A673 (cell line): ENCODE data around the gene SMYD3. TPM values are rescaled to one million over a fixed set of nuclear protein-coding genes. Genes with fewer than 3 reads are reported as not detected.

Source experiments
- BruUV-seq: library from RNA; stranded (reverse); fragments of 400-500 nt; replicated peaks from 2 replicates; lab custom pipeline; 2021; lab: Mats Ljungman, UMichigan
- CTCF ChIA-PET: fragments of 300-600 bp; sonication (Branson Sonifier 250); formaldehyde crosslinking; loops from one replicate; lab custom pipeline; 2022; ENCODE audit warnings: antibody characterized with exemption; lab: Charles Lee
- POLR2A ChIA-PET: fragments of 300-600 bp; sonication (Branson Sonifier 250); formaldehyde crosslinking; loops from one replicate; lab custom pipeline; 2022; ENCODE audit warnings: antibody characterized with exemption; ENCODE audit not compliant: low non-redundant PET; lab: Charles Lee
- DNase-seq: peaks from one replicate; pipeline ENCODE4 v3.0.0-alpha.2; 2015; ENCODE audit warnings: low spot score
- H3K27ac ChIP-seq: fragments of 200-600 bp; sonication (generic); 2 replicates; pipeline ENCODE4 v1.5.1; 2016; ENCODE audit warnings: mixed run types, low read depth, mild to moderate bottlenecking, mixed read lengths, antibody characterized with exemption, low read length; ENCODE audit not compliant: poor library complexity, severe bottlenecking
- H3K27me3 ChIP-seq: fragments of 200-600 bp; sonication (generic); replicated peaks from 2 replicates; pipeline ENCODE4 v1.6.1; 2017; ENCODE audit warnings: mixed run types, low read depth, mild to moderate bottlenecking, mixed read lengths, antibody characterized with exemption, low read length; ENCODE audit not compliant: insufficient read depth, poor library complexity
- H3K36me3 ChIP-seq: fragments of 200-600 bp; sonication (generic); 2 replicates; pipeline ENCODE4 v1.6.1; 2016; ENCODE audit warnings: mixed run types, mild to moderate bottlenecking, mixed read lengths, antibody characterized with exemption, low read length; ENCODE audit not compliant: insufficient read depth, poor library complexity, severe bottlenecking
- H3K4me1 ChIP-seq: fragments of 200-600 bp; sonication (generic); 2 replicates; pipeline ENCODE4 v1.6.1; 2017; ENCODE audit warnings: mixed run types, mild to moderate bottlenecking, mixed read lengths, antibody characterized with exemption, low read length; ENCODE audit not compliant: insufficient read depth, poor library complexity, severe bottlenecking
- H3K4me3 ChIP-seq: fragments of 200-600 bp; sonication (generic); 2 replicates; pipeline ENCODE4 v1.5.1; 2016; ENCODE audit warnings: low read depth, mixed run types, mild to moderate bottlenecking, mixed read lengths, low read length; ENCODE audit not compliant: poor library complexity, severe bottlenecking
- H3K9me3 ChIP-seq: fragments of 200-600 bp; sonication (generic); 2 replicates; pipeline ENCODE4 v1.6.1; 2016; ENCODE audit warnings: mixed run types, low read depth, mild to moderate bottlenecking, mixed read lengths, antibody characterized with exemption, low read length; ENCODE audit not compliant: poor library complexity, severe bottlenecking
- EZH2 ChIP-seq: fragments of 200-600 bp; sonication (generic); IDR thresholded peaks from 2 replicates; pipeline ENCODE4 v1.6.1; 2017; ENCODE audit warnings: borderline replicate concordance, low read depth, mild to moderate bottlenecking, mixed read lengths, antibody characterized with exemption, low read length; ENCODE audit not compliant: poor library complexity, severe bottlenecking
- intact Hi-C: fragments of 100-400 bp; cut with micrococcal nuclease; formaldehyde crosslinking; loops from one replicate; pipeline ENCODE4 v1.10.0; 2022; ENCODE audit not compliant: unreplicated experiment
- total RNA-seq: library from RNA; stranded (reverse); gene quantifications from 2 replicates; pipeline ENCODE4 v1.2.3, GENCODE V29; 2021
- TF ChIP-seq, protein P1 (sequence below): fragments of 300-800, 200-600 bp; sonication (generic); conservative IDR thresholded peaks from 2 replicates; pipeline ENCODE4 v1.5.1; 2017; ENCODE audit warnings: low read depth, mild to moderate bottlenecking, antibody characterized with exemption, low read length, moderate library complexity, mixed read lengths

Gene SMYD3
- total RNA-seq, 1 experiment from 2014 or later: 29.0 TPM

DNA sequence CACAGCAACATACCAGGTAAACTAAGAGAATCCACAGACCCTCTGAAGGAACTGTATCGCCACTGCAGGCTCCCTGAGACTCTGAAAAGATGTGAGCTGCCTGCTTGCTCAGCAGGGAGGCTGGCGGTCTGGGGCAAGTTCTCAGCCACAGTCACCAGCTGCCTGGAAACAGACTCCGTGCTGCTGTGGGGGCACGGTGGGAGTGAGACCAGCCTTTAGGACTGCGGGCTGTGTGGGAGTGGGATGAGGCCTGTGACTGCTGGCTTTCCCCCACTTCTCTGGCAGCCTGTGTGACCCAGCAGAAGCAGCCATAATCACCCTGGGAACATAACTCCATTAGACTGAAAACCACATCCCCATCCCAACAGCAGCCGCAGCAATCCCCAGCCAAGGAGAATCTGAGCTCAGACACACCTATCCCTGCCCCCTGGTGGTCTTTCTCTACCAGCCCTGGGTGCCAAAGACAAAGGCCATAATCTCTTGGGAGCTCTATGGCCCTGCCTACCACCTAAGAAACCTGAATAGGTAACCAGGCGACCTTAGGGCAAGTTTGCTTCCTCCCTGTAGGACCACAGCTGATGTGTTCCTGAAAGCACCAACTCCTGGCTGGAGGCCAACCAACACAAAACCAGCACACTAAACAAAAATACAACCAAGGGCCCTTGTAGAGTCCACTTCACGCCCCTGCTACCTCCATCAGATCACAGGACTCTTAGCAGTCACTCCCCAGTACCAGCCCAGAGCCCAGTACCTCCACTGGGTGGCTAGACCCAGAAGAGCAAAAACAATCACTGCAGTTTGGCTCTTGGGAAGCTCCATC lies 151.5 kb downstream of the SMYD3 start:
- Histone ChIP-seq H3K4me1 (no peaks in the 10 kb centered on the region), H3K4me3 (no peak overlapping the region), H3K27me3 (no peaks in the 10 kb centered on the region), H3K27ac (no peak overlapping the region), H3K9me3 (no peaks in the 10 kb centered on the region), H3K36me3 (no peaks in the 10 kb centered on the region)
- TF ChIP-seq, protein P1, sequence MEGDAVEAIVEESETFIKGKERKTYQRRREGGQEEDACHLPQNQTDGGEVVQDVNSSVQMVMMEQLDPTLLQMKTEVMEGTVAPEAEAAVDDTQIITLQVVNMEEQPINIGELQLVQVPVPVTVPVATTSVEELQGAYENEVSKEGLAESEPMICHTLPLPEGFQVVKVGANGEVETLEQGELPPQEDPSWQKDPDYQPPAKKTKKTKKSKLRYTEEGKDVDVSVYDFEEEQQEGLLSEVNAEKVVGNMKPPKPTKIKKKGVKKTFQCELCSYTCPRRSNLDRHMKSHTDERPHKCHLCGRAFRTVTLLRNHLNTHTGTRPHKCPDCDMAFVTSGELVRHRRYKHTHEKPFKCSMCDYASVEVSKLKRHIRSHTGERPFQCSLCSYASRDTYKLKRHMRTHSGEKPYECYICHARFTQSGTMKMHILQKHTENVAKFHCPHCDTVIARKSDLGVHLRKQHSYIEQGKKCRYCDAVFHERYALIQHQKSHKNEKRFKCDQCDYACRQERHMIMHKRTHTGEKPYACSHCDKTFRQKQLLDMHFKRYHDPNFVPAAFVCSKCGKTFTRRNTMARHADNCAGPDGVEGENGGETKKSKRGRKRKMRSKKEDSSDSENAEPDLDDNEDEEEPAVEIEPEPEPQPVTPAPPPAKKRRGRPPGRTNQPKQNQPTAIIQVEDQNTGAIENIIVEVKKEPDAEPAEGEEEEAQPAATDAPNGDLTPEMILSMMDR: no peak
- no peak for TF ChIP-seq EZH2
- CTCF ChIA-PET: no interaction called here
- POLR2A ChIA-PET: no interaction called here
- no TSS peak for BruUV-seq
- intact Hi-C loops: no loop called here
- DNase-seq: no peak

DNA sequence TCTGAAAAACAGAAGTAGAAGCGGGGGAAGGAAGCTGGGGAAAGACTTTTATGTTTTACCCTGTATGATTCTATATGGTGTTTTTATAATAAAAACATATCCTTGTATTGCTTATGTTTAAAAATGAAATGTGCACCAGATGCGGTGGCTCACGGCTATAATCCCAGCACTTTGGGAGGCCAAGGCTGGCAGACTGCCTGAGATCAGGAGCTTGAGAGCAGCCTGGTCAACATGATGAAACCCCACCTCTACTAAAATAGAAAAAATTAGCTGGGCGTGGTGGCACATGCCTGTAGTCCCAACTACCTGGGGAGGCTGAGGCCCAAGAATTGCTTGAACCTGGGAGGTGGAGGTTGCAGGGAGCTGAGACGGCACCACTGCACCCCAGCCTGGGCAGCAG lies 155.4 kb downstream of the SMYD3 start:
- no peak for DNase-seq
- H3K27ac ChIP-seq: no peak overlapping the region
- POLR2A ChIA-PET: no interaction called here
- no peaks in the 10 kb centered on the region for H3K27me3 ChIP-seq
- CTCF ChIA-PET: no interaction called here
- no peaks in the 10 kb centered on the region for H3K4me1 ChIP-seq
- no TSS peak for BruUV-seq
- no peak for TF ChIP-seq EZH2
- TF ChIP-seq, protein P1: no peak
- intact Hi-C loops: no loop called here
- H3K36me3 ChIP-seq: no peaks in the 10 kb centered on the region
- H3K4me3 ChIP-seq: no peak overlapping the region
- H3K9me3 ChIP-seq: no peaks in the 10 kb centered on the region

DNA sequence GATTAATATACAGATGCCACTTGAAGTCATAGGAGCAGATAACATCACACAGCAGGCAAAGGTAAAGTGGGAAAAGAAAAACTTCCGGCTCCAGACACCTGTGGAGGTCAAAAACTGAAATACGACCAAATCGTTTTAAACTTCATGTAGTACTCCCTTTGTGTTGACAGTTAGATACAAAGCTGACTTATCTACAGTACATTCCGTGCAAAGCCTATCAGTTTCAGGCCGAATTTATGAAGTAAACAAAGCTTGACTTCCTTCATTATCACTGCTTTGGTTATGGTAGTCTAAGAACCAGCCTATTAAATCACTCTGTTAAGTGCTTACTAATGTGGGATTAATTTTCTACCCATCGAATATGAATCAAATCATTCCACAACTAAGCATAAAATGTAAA lies 156.3 kb downstream of the SMYD3 start:
- intact Hi-C loops: no loop called here
- no peaks in the 10 kb centered on the region for H3K4me1 ChIP-seq
- H3K9me3 ChIP-seq: no peaks in the 10 kb centered on the region
- H3K27me3 ChIP-seq: no peaks in the 10 kb centered on the region
- H3K27ac ChIP-seq: no peak overlapping the region
- BruUV-seq: no TSS peak
- TF ChIP-seq, protein P1: no peak
- no peak for TF ChIP-seq EZH2
- ChIA-PET CTCF (no interaction called here), POLR2A (no interaction called here)
- H3K36me3 ChIP-seq: no peaks in the 10 kb centered on the region
- H3K4me3 ChIP-seq: no peak overlapping the region
- DNase-seq: no peak
